Activated T-helper 1 cell treated with anti-CD3 and anti-CD28 coated beads, Interleukin-12 subunit alpha, Interleukin-12 subunit beta, Interleukin-2, Interleukin-4 antibody, amounts not matched to agents 30 ng/mL and 10 ng/mL and 1 ng/mL, durations not matched to agents 14 hours and 24 hours and 36 hours (primary cell): ENCODE measurements around the gene IPO5. TPM values are rescaled to one million over a fixed set of nuclear protein-coding genes. Genes with fewer than 3 reads are reported as not detected.
"Not testable (repeated sequence)": the region's sequence is repeated elsewhere in the genome, so short reads cannot be mapped to it uniquely, and the experiment has no call there.

Experiments
- DNase-seq: peaks from one replicate; pipeline ENCODE4 v3.0.0; 2021; ENCODE audit warnings: low spot score
- H3K27ac Mint-ChIP-seq: one replicate; pipeline ENCODE4 v1.8.0; 2021; ENCODE audit warnings: mild to moderate bottlenecking, mixed read lengths
- H3K27me3 Mint-ChIP-seq: one replicate; pipeline ENCODE4 v1.8.0; 2022; ENCODE audit warnings: mild to moderate bottlenecking, moderate library complexity, mixed read lengths; ENCODE audit not compliant: insufficient read depth
- H3K36me3 Mint-ChIP-seq: one replicate; pipeline ENCODE4 v1.8.0; 2021; ENCODE audit warnings: low read depth, mixed read lengths
- H3K4me1 Mint-ChIP-seq: one replicate; pipeline ENCODE4 v1.8.0; 2021; ENCODE audit warnings: low read depth, mixed read lengths
- H3K4me3 Mint-ChIP-seq: one replicate; pipeline ENCODE4 v1.8.0; 2021; ENCODE audit warnings: mild to moderate bottlenecking, moderate library complexity, mixed read lengths
- H3K9me3 Mint-ChIP-seq: one replicate; pipeline ENCODE4 v1.8.0; 2021; ENCODE audit warnings: mixed read lengths
- intact Hi-C: fragments of 100-400 bp; cut with micrococcal nuclease; formaldehyde crosslinking; loops from one replicate; pipeline ENCODE4 v1.15.1; 2024
- total RNA-seq: library from RNA; stranded (reverse); gene quantifications from 2 replicates; pipeline ENCODE4 v1.2.3, GENCODE V29; 2022

The IPO5 gene
- total RNA-seq, 1 donor from 2014 or later = 210 TPM

DNA sequence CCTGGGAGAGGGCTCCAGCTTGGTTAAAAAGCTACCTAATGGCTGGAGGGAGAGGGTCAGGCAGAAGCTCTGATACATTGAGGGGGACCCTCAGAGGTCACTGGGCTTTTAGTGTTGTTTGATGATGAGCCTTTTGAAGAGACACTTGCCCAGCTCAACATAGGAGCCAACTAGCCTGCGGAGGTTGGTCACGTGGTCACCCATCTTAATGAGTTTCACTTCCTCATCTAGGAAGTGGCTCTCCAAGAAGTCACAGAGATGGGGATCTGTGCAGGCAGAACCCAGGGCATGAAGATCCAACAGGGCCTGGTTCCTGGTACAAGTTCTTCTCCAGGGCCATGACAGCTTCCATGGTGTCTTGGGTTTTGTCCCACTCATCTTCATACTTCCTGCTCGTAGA lies 33.4 kb downstream of the IPO5 start:
- no peaks in the 10 kb centered on the region for H3K9me3 Mint-ChIP-seq

DNA sequence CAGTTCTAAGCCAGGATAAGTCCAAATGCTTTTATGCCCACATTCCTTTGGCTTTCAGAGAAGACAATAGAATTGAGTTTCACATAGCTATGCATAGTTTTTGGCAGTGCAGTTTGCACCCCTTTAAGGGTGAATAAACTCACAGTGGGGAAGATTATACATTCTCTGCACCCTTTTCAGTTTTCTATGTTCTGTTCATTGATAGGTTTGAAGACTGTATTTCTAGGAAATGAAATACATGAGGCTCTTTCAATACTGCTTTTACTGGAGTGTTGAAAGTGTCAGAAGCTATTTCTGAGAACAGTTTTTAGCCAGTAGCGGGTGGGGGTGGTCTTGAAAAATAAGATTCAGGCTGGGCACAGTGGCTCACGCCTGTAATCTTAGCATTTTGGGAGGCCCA lies 46.2 kb downstream of the IPO5 start:
- intact Hi-C loops = no loop called here
- Mint-ChIP-seq H3K27me3 (no peaks in the 10 kb centered on the region), H3K4me1 (no peaks in the 10 kb centered on the region), H3K27ac (no peak overlapping the region), H3K9me3 (no peaks in the 10 kb centered on the region), H3K36me3 (peaks cover 30% of the 10 kb centered on the region), H3K4me3 (no peak overlapping the region)
- no peak for DNase-seq

More for the DNA sequence above, 33.4 kb downstream of the IPO5 start:
- Mint-ChIP-seq H3K4me1 (peaks cover 6% of the 10 kb centered on the region), H3K4me3 (no peak overlapping the region), H3K27ac (no peak overlapping the region), H3K27me3 (no peaks in the 10 kb centered on the region), H3K36me3 (peaks cover 46% of the 10 kb centered on the region)
- intact Hi-C loops = no loop called here
- no peak for DNase-seq

DNA sequence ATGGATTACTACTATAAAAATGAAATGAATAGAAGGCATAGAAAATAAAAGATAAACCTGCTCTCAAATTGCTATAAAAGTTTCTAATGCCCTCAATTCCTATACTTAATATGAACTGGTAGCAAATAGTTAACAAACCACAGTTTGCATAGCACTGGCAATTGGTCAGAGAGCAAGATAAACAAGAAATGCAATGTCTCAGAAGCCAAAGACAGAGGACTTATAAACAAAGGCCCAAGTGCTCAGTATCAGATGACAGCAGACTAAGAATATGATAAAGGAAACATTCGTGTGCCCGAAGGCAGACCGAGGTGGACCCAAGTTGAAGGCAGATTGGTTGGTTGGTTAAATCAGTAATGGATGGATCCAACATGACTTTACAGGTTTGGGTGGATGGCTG lies 50.6 kb downstream of the IPO5 start:
- intact Hi-C loops = no loop called here
- Mint-ChIP-seq H3K4me1 (no peaks in the 10 kb centered on the region), H3K27me3 (no peaks in the 10 kb centered on the region), H3K36me3 (peaks cover 47% of the 10 kb centered on the region), H3K27ac (no peak overlapping the region), H3K4me3 (no peak overlapping the region), H3K9me3 (no peaks in the 10 kb centered on the region)
- DNase-seq = no peak

DNA sequence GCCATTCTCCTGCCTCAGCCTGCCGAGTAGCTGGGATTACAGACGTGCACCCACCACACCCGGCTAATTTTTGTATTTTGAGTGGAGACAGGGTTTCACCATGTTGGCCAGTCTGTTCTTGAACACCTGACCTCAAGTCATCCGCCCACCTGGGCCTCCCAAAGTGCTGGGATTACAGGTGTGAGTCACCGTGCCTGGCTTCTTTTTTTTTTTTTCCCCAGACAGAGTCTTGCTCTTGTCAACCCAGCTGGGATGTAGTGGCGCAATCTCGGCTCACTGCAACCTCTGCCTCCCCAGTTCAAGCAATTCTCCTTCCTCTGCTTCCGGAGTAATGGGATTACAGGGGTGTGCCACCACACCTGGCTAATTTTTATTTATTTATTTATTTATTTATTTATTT lies 51.5 kb downstream of the IPO5 start:
- H3K4me1 Mint-ChIP-seq, H3K9me3 Mint-ChIP-seq, H3K27ac Mint-ChIP-seq, H3K27me3 Mint-ChIP-seq, H3K4me3 Mint-ChIP-seq, DNase-seq, intact Hi-C loops: not testable (repeated sequence)
- H3K36me3 Mint-ChIP-seq = peaks cover 50% of the 10 kb centered on the region

DNA sequence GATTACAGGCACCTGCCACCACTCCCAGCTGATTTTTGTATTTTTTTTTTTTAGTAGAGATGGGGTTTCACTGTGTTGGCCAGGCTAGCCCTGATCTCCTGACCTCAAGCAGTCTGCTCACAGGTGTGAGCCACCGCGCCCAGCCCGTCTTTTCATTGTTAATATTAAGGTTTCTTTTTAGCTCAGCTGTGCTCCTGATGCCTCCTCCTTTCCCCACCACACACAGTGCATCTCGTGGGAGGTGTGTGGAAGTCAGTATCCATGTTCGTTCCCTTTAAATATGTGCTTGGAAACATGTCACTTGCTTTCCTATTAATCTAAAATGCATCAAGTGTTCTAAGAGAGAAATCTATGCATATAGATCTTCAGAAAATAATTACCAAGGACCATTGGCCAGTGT lies 53.5 kb downstream of the IPO5 start:
- intact Hi-C loops = no loop called here
- Mint-ChIP-seq H3K27ac (no peak overlapping the region), H3K36me3 (peaks cover 57% of the 10 kb centered on the region)

DNA sequence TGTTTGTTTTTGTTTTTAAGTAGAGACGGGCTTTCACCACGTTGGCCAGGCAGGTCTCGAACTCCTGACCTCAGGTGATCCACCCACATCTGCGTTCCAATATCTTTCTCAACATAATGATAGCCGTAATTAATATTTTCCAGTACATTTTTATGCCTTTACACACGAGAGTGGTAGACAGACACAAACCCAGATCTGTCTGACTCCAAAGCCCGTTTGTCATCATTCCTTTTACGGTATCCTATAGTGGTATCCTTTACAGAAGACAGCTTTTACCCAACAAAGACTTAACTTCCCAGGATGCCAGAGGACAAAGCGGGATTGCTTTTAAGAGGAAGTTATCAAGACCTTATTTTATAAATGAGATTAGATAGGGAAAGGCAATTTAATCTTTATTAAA lies 59.8 kb downstream of the IPO5 start:
- no peak overlapping the region for H3K4me3 Mint-ChIP-seq
- intact Hi-C loops = loop anchor here (5.0 kb wide), 1 partner anchor 36 kb away; no protein-coding TSS in a partner anchor
- peak overlapping the region; percentile 23 for H3K27ac Mint-ChIP-seq
- peaks cover 6% of the 10 kb centered on the region for H3K4me1 Mint-ChIP-seq
- H3K27me3 Mint-ChIP-seq = no peaks in the 10 kb centered on the region
- H3K9me3 Mint-ChIP-seq = no peaks in the 10 kb centered on the region
- DNase-seq = no peak
- H3K36me3 Mint-ChIP-seq = peaks cover 50% of the 10 kb centered on the region

More for the DNA sequence above, 53.5 kb downstream of the IPO5 start:
- no peak overlapping the region for H3K4me3 Mint-ChIP-seq
- no peaks in the 10 kb centered on the region for H3K9me3 Mint-ChIP-seq
- no peaks in the 10 kb centered on the region for H3K4me1 Mint-ChIP-seq
- H3K27me3 Mint-ChIP-seq = no peaks in the 10 kb centered on the region
- no peak for DNase-seq

DNA sequence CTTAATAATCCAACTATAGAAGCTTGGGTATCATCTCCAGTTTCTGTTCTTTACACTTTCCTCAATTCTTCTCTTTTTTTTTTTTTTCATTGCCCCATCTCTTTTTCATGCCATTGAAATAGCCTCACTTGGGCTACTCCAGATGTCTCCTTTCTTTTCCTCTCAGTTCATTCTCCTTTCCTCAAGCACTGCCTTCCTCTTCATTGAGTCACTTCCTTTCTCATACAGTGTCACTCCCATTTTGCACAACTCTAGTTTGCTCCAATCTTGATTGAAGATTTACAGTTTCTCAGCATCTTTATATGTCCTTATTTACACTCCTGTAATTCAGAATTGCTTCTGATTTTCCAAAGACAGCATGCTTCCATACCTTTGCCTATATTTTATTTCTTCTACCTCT lies 61.3 kb downstream of the IPO5 start:
- Mint-ChIP-seq H3K9me3 (no peaks in the 10 kb centered on the region), H3K36me3 (peaks cover 52% of the 10 kb centered on the region), H3K4me3 (no peak overlapping the region), H3K27me3 (no peaks in the 10 kb centered on the region), H3K4me1 (peaks cover 6% of the 10 kb centered on the region), H3K27ac (no peak overlapping the region)
- DNase-seq = no peak
- intact Hi-C loops = loop anchor here (5.0 kb wide), 1 partner anchor 37 kb away; no protein-coding TSS in a partner anchor

DNA sequence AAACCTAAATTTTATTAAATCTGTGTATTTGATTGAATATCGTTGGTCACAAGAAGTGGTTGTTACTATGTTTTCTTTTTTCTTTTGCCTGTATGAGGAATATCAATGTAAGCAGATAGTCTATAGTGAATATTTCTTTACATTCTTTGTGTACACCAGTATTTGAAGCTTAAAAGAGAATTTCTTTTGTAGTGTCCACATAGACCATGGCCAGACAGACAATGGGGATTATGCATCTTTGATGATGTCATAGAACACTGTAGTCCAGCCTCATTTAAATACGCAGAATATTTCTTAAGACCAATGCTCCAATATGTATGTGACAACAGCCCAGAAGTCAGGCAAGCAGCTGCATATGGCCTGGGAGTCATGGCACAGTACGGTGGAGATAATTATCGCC lies 64.8 kb downstream of the IPO5 start:
- H3K9me3 Mint-ChIP-seq = no peaks in the 10 kb centered on the region
- intact Hi-C loops = no loop called here
- no peak overlapping the region for H3K4me3 Mint-ChIP-seq
- peaks cover 6% of the 10 kb centered on the region for H3K4me1 Mint-ChIP-seq
- no peaks in the 10 kb centered on the region for H3K27me3 Mint-ChIP-seq
- DNase-seq = no peak
- no peak overlapping the region for H3K27ac Mint-ChIP-seq
- H3K36me3 Mint-ChIP-seq = peaks cover 50% of the 10 kb centered on the region

DNA sequence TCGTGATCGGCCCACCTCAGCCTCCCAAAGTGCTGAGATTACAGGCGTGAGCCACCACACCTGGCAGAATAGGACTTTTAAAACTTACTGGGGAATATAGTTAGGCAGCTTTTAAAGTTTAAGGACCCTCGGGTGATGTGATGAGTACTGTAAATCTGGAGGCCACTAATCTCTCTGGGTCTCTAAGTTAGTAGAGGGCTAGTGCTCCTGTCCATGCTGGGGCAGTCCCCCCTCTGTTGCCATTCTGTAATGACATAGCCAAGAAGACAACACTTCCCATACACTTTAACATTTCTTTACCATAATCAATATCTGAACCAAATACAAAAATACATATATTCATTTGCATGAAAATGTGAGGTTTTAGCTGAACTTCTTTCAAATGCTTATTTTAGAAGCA lies 65.7 kb downstream of the IPO5 start:
- Mint-ChIP-seq H3K27me3 (no peaks in the 10 kb centered on the region), H3K4me1 (peaks cover 6% of the 10 kb centered on the region), H3K36me3 (peaks cover 53% of the 10 kb centered on the region), H3K4me3 (no peak overlapping the region), H3K27ac (no peak overlapping the region), H3K9me3 (no peaks in the 10 kb centered on the region)
- no peak for DNase-seq
- intact Hi-C loops = no loop called here

DNA sequence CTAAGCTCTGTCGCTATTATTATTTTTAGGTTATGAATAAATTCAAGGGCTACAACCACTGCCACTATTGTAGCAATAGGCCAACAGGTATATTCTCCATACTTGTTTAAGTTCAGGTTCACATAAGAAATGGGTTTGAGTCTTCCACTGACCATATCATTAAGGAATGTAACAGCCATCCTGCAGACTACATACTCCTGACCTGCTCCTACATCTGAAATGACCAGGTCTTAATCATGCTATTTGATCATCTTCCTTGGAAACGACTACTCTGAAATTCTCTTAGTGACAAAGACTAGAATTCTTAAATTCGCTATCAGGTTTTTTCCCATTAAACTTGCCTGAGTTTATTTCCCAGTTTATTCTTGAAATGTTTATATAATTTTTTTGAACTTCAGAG lies 66.8 kb downstream of the IPO5 start:
- no peaks in the 10 kb centered on the region for H3K4me1 Mint-ChIP-seq
- no peaks in the 10 kb centered on the region for H3K9me3 Mint-ChIP-seq
- no peak for DNase-seq
- no peak overlapping the region for H3K4me3 Mint-ChIP-seq
- no peak overlapping the region for H3K27ac Mint-ChIP-seq
- H3K27me3 Mint-ChIP-seq = no peaks in the 10 kb centered on the region
- intact Hi-C loops = loop anchor here (10.0 kb wide), 1 partner anchor 655 kb away; no protein-coding TSS in a partner anchor
- peaks cover 48% of the 10 kb centered on the region for H3K36me3 Mint-ChIP-seq

DNA sequence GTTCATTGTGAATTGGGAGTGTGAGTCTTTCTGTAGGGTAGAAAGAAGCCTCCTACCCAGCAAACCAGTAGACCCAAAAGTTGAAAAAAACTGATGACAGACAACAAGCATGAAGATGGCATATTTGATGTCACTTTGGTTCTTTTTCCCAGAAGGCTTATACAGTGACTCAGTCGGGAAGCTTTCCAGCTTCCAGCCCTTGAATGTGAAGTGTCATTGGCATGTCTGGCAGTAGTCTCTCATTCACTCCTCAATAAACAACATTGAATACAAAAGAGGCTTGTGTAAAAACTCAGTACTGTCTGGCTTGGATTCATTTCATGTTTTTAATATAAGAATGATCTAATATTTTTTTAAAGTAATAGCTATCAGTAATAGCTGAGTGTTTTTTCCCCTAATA lies 68.7 kb downstream of the IPO5 start:
- H3K9me3 Mint-ChIP-seq = no peaks in the 10 kb centered on the region
- intact Hi-C loops = loop anchor here (10.0 kb wide), 1 partner anchor 653 kb away; no protein-coding TSS in a partner anchor
- peaks cover 41% of the 10 kb centered on the region for H3K36me3 Mint-ChIP-seq
- DNase-seq = no peak
- no peaks in the 10 kb centered on the region for H3K27me3 Mint-ChIP-seq
- no peaks in the 10 kb centered on the region for H3K4me1 Mint-ChIP-seq
- H3K4me3 Mint-ChIP-seq = no peak overlapping the region
- H3K27ac Mint-ChIP-seq = no peak overlapping the region

DNA sequence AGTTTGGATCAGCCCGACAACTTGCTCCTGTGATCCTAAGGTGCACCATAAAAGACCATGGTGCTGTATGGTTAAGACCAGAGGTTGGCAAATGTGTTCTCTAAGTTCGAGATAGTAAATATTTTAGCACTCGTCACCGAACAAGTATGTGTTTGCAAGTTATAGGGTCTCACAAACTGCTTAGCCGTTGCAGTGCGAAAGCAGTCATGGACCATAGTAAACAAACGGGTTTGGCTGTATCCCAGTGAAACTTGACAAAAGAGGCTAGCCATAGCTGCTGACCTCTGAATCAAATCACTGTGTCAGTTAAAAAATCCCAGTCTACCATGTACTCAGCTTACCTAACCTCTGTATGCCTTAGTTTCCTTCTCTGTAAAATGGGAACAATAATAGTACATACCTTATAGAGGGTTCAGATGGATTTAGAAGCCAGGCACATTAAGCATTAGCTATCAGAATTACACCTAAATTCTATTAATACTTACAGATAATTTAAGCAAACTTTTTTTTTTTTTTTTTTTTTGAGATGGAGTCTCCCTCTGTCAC lies 72.1 kb downstream of the IPO5 start:
- no peak overlapping the region for H3K27ac Mint-ChIP-seq
- no peak overlapping the region for H3K4me3 Mint-ChIP-seq
- no peaks in the 10 kb centered on the region for H3K9me3 Mint-ChIP-seq
- no peaks in the 10 kb centered on the region for H3K4me1 Mint-ChIP-seq
- DNase-seq = no peak
- no peaks in the 10 kb centered on the region for H3K27me3 Mint-ChIP-seq
- intact Hi-C loops = loop anchor here (10.0 kb wide), 1 partner anchor 649 kb away; no protein-coding TSS in a partner anchor
- H3K36me3 Mint-ChIP-seq = peaks cover 21% of the 10 kb centered on the region

DNA sequence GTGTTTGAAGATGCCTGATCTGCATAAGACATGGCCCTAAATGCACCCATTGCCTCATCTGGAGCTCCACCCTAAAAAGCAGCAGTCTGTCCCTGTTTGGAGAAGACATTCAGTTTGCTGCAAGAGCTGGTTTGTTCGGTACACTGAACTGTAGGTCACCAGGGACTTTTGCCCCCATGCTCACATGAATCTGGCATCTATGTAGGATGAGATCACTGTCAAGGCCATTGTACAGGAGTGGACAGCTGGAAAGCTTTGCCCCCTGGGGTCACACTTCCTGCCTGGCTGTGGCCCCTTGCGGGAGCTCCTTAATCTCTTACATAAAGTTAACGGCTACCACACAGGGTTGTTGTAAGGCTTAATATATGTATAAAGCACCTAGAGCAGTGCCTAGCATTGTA lies 73.0 kb downstream of the IPO5 start:
- H3K4me1 Mint-ChIP-seq = no peaks in the 10 kb centered on the region
- no peaks in the 10 kb centered on the region for H3K27me3 Mint-ChIP-seq
- H3K9me3 Mint-ChIP-seq = no peaks in the 10 kb centered on the region
- no peak overlapping the region for H3K4me3 Mint-ChIP-seq
- no peak for DNase-seq
- peaks cover 16% of the 10 kb centered on the region for H3K36me3 Mint-ChIP-seq
- intact Hi-C loops = loop anchor here (10.0 kb wide), 1 partner anchor 648 kb away; no protein-coding TSS in a partner anchor
- no peak overlapping the region for H3K27ac Mint-ChIP-seq

DNA sequence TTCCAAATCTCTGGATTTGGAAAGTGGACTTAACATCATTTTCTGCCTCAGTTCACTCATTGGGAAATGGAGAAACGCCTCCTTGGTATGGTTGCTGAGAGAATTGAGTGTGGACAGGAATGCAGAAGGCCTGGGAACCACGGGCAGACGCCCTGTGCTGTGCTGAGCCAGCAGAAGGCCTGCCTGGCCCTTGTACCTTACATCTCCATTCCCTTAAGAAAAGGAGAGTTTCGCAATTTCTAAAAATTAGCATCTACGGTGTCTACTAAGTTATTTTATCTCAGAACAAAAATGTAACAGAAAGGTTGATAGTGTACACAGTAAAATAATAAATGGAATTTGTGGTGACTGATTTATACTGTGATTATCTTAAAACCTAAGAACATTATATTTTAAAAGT lies 78.7 kb downstream of the IPO5 start:
- Mint-ChIP-seq H3K9me3 (no peaks in the 10 kb centered on the region), H3K27ac (no peak overlapping the region), H3K4me3 (no peak overlapping the region), H3K27me3 (no peaks in the 10 kb centered on the region), H3K36me3 (no peaks in the 10 kb centered on the region), H3K4me1 (no peaks in the 10 kb centered on the region)
- intact Hi-C loops = no loop called here
- no peak for DNase-seq
